GM21619 (cell line): ENCODE data around the gene PAX5.
A peak's percentile ranks its signal among the peaks of the same experiment; 100 is the strongest.

ENCODE experiments used
- ATAC-seq: cut with Tn5 transposase; IDR thresholded peaks from one replicate; pipeline ENCODE4 v1.9.1; 2021; ENCODE audit not compliant: unreplicated experiment

PAX5 gene

DNA sequence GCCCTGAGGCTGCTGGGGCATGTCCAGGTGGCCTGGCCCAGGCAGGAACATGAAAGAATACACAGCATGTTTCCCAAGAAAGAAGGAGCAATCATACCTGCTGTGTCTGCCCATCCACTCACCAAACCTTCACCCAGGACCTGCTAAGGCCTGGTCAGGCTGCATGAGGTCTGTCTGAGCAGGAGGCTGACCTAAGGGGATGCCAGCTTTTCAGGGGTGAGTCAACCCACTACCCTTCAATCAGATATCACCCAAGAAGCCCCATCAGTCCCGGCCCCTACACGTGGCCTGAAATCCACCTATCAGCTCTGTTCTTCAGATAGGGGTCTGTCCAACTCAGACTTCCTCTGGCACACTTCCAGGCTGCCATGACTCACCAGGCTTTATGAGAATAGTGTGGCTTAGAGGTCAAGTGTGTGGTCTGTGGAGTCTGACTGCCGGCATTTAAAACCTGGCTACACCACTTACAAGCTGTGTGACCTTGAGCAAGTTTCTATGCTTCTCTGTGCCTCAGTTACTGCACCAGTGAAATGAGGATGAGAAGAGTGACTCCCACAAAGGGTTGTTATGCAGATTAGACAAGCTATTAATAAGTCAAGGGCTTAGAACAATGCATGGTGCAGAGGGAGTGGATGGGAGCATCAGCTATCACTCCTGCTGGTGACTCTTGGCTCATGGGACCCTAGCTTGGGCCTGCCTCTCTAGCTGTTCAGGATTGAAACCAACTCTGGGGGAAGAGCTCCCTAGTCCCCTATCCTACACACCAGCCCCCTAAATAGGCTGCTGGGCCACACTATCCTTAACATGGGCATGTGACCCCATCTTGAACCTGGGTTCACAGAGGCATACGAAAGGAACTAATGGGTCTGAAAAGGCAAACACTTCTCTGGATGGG is 130.3 kb downstream of the PAX5 start:
- ATAC-seq = peak; percentile 67

DNA sequence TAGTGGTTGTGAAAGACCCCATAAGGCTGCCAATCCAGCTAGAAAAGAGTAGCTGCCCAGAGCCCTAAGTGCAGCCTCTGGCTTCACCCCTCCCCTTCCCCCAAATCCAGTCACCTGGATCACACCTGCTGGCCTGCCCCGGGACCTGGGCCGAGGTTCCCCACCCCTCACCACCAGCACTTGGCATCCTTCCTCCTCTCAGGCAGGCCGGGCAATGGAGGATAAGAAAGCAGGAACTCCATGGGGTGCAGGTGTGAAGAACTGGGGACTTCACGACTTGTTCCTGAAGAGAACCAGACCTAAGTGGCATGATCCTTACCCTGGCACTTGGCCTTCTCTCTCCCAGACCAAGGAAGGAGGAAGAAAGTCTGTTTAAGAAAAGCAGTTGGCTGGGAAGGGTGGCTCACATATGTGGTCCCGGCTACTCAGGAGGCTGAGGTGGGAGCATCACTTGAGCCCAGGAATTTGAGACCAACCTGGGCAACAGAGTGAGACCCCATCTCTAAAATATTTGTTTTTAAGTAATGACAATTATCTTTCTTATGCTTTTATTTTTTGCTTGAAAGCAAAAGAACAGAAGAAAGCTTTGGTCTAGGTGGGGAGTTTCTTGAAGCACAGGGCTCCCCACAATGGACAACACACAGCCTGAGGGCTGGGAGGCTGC is 131.1 kb downstream of the PAX5 start:
- no peak for ATAC-seq

DNA sequence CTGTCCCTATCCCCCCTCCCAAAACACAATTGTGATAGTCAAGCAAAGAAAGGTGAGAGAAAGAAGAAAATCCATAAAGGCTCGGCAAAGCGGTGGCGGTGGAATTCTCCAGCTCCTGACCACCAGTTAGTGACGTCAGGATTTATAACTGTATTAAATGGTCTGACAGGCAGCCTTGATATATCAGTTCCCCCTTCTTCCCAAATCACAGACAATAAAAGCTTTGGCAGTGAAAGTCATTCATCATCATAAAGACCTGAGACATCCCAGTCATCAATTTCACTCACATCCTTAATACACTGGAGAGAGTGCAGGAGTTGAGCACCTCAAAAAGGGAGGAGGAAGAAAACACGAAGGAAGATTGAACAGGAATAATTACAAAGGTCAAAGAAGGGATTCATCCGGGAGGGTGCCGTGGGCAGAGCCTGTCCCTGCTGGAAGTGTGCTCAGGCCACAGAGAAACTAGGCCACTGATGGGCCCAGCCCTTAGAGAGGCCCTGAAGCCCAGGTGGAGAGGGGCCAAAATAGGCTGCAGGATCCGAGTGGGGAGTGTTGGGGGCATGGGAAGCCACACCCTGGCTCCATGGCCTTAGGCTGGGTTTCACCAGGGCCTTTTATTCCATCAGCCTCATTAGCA is 131.9 kb downstream of the PAX5 start:
- ATAC-seq = no peak

DNA sequence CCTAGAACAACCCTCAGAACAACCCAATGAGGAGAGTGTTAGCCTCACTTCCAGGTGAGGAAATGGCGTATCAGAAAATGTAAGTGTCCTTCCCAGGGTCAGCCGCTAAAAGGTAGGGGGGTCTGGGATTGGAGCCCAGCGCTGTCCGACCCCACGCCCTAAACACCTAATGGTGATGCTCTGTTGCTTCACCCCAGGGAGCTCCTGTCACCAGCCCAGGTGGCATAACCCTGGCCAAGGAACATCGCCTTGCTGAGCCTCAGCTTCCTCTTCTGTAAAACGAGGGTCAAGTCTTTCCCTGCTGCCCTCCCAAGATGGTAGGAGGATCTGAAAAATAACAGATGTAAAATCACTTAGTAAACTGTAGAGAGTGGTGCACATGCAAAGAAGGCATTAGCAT is 132.5 kb downstream of the PAX5 start:
- ATAC-seq = no peak

DNA sequence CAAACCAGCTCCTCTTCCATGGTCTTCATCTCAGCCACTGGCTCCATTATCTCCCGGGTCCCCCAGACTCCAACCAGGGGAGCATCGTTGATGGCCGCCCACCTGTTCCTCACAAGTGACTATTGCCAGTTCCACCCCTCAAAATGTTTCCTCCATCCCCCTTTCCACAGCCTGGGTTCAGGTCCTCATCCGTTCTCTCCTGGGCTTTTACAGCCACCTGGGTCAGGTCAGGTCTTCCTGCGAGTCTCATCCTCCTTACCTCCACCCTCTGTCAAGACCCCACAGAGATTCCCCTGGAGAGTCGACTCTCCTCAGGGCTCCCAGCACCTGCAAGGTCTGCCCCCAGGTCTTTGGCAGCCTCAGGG is 133.2 kb downstream of the PAX5 start:
- no peak for ATAC-seq

DNA sequence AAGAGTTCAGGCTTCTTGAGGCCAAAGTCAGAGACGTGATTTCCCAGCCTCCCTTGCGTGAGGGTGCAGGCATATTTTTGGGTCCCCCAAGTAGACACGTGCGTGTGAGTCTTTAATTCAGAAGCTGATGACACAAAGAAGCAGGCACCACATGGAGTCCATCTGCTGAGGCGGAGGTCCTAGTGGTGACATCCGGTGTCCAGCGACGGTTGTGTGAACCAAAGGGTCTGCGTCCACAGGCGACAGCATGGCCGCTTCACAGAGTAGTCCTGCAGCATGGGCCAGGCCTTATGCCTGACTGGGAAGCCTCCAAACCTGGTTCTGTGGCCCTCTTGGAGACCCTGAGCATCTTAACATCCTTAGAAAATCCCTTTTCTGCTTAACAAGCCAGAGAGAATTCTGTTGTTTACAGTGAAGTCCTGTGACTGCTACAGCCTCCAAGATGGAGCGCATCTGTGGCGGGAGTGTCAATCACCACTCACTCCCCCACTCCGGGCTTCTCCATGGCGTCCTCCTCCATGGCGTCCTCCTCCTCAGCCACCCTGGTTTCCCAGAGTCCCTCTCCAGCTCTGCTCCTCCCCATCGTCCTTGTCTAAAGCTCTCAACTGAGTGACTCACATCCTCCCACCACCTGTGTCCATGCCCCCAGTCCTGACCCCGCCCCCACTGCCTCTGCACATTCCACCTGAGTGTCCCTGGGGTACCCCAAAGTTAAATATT is 133.8 kb downstream of the PAX5 start:
- ATAC-seq = no peak

DNA sequence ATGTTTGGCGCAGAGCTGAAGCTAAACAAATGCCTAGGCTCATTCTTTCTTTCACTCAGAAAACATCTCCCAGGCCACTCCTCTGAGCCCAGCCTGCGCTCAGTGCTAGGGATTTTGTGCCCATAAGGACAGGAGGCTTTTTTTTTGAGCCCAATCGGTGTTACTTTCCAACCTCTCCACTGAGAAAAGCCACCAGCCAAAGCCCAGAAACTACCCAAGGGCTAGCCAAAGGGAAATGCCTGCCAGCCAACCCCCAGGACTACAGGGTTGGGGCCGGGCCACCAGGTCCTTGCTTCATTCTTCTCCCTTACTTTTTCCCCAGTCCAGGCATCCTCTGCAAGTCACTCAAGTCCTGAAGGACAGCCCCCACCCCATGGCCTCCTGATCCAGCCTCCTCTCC is 134.7 kb downstream of the PAX5 start:
- ATAC-seq = no peak

DNA sequence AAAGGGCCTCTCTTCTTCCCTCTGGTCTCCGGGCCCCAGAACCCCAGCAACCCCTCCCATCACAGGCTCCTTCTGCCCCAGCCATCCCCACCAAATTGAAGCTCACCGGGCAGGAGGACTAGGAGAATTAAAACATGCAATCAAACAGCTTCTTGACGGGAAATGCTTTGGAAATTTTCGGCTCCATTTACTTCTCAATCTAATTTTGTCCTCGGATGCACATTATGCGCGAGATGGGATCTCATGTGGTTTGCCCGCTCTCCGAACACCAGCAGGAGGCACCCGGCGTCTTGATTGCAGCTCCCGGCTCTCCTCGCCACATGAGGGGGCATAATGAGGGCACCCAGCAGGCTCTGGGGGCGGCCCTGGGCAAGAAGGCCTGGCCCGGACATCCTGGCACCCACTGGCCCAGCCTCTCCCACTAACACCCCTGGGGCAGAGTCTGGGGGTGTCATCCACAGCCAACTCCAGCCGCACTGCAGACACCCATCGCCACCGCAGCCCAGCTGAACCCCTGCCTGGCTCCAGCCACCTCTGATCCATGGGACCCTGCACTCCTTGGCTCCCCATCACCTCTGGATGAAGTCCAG is 135.5 kb downstream of the PAX5 start:
- ATAC-seq = no peak

DNA sequence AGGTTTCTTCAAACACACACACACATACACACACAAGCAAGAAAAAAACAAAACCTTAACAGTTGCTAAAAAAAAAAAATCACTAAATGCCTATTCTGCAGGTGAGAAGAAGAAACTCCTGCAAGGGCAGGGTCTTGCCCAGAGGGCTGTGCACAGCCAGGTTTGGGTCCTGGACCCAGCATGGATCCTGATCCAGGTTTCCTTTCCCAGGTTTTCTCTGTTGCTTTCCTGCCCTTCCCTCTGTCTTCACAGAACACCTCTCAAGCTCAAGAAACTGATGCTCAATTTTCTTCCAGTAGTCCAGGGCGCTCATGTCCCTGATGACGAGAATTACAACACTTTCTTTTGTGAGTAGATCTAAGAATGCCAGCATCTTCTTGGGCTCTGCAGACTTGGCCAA is 136.6 kb downstream of the PAX5 start:
- ATAC-seq = no peak

DNA sequence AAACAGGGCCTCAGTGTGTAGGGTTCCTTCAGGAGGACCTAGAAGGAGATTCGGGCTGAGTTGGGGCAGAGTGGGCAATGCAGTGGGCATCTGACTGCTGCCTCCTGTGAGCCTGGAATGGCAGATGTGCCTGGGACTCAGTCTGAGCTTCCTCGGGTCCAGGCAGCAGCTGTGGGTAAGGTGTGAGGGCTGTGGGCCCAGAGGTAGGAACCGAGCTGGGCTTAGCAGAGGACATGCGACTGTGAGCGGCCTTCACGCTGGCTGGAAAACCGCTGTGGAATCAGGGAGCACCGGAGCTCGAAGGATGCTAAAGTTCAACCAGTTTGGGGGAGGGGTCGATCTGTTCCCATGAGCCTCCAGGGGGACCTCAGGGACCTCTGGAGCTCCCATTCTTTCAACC is 137.0 kb downstream of the PAX5 start:
- ATAC-seq = no peak

DNA sequence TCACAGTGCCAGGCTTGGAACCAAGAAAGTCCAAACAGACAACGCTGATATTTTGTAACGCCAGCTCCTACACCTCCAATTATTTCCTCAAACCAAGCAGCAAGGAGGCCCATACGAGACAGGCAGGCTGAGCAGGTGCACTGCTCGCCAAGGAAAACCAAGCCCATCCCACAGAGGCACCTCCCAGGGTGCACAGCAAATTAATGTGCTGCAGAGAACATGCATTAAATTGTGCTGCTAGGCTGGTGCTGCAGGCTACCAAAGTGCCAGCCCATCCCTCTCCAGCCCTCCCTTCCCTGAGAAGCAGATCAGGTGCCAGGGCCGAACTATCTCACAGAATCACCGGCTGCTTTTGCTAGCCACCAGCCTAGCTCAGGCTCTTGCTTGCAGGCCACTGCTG is 137.8 kb downstream of the PAX5 start:
- no peak for ATAC-seq

DNA sequence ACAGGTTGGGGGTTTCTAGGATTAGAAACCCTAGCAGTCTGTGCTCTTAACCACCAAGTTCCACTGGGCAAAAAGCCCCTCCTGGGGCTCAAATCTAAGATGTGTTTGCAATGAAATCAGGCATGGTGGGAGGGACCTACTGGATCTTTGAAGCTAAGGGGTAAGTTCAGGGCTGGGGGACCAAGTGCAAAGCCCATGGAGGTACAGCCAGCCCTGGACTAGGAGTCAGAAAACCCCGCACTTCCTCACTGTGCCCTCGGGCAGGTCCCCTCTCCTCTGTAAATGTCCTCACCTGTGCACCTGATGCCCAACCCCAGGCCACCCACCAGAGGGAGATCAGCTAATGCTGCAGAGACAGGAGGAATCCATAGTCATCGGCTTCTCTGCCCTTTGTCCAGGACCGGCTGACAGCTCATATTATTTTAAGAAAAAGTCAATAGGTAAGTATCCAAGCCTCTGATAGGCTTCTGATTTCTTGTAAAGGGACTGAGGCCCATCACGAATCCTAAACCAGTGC is 138.3 kb downstream of the PAX5 start:
- ATAC-seq = no peak

DNA sequence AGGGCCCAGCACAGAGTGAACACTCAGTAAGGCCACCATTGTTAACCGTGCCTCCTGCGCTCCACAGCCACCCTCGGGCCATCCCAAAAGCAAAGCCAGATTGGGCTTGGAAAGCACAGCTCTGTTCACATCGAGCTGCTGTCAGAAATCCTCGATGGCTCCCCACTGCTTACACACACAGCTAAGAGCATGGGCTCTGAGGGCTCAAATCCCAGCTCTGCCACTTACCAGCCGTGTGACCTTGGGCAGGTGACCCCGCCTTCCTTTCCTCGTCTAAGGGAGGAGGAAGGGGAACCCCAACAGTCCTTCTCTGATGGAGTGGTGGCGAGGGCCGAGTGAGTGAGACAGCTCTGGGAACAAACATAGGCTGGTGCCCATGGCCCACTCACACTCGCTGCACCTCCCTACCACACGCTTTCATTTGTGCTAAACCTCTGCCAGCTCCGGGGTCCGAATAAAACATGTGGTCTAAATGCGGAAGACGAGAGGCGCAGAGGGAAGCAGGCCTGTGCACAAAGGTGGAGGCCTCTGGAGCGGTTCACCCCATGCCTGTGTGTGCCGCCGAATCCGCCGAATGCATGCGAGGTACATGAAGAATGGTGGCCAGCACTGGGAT is 139.3 kb downstream of the PAX5 start:
- no peak for ATAC-seq

DNA sequence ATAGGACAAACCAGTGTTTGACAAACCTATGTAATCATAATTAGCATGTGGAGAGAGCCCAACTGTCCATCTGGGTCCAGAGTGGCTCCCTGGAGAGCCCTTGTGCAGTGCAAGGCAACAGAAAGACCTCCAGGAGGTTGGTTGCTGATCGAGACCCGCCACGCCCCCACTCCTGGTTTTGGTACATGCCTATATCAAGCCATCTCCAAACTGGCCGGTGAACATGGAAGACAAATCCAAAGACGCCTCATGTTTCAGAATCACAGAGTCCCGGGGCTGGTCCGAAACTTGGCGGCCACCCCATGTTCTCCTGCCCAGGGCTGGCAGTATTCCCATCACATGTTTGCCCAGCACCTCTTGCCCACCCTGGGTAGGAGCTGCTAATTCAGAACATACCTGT is 140.2 kb downstream of the PAX5 start:
- ATAC-seq = no peak

DNA sequence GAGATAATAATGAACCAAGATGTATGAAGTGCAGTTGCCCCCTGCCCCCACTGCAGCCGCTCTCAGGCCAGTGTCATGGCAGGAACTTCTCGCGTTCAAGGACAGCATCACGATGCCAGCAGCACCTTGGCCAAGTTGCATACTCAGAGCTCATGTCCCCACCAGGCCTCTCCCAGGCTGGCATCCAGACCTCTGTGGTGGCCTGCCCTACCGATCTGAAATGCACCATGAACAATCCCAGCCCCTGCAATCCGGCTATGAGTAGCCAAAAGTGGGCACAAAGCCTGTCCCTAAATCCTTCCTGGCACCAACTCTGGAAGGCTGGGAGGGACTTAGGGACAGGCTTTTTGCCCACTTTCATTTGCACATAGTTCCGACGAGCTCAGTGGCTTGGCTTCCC is 140.9 kb downstream of the PAX5 start:
- ATAC-seq = no peak

DNA sequence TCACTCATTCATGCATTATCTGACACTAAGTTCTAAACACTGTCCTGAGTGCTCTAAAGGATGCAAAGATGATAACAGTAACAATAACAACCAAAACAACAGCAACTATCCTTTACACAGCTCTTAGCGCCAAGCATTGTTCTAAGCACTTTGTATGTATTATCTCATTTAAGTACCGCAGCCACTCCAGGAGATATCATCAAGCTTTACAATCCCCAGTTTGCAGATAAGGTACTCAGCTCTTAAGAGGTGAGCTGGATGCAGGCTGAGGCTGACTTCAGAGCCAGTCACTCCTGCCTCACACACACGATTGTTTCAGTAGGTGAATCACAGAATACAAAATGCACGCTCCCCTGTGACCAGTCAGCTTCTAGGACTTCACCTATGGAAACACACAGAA is 141.8 kb downstream of the PAX5 start:
- no peak for ATAC-seq

DNA sequence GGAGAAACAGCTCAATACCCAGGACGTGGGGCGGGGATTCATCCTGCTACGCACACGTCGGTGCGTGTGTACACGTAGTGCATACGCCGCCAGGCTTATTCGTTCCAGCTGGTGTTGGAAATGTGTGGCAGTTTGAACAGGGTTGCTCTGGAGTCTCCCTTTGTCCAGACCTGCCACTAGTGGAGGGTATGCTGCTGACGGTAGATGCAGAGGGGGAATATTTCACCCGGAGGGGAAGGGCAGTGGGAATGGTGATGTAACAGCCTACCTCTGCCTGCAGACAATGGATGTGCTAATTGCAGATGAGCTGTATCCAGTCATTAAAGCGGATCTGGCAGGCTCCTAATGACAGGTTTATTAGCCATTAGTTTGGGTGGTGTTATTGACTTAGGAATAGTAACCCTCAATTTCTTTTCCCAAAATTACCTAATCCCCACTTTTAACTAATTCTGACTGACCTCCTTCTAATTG is 142.7 kb downstream of the PAX5 start:
- no peak for ATAC-seq

DNA sequence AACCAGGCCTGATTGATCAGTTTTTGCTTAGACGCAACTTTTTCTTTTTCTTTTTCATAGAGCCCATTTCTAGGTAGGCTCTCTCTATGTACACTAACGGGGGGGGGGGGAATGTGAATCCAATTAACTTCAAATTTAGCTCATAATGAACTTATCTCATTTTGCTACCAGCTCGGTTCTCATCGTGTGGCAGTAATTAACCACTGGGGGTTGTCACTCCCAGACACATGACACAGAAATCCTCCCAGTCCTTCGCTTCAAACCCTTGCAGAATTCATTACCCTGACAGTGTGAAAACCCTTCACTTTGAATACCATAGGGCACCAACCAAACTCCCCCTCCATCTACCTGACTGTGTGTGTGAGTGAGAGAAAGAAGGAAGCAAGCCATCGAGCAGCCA is 144.2 kb downstream of the PAX5 start:
- ATAC-seq = no peak

DNA sequence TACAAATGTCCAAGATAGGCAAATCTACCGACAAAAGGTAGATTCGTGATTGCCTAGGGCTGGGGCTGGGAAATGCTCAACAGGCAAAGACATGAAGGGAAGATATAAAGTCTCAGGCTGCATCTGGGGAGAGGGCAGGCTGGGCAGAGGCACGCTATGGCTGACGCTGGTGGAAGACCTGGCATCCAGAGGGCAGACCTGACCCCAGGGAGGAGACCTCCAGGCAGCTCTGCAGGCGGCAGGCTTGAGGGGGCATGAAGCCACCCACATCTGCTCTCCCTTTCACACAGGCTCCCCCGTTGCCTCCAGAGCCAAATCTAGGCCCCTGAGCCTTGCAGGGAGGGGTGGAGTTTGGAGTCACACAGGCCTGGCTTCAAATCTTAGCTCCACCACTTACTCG is 145.5 kb downstream of the PAX5 start:
- no peak for ATAC-seq

DNA sequence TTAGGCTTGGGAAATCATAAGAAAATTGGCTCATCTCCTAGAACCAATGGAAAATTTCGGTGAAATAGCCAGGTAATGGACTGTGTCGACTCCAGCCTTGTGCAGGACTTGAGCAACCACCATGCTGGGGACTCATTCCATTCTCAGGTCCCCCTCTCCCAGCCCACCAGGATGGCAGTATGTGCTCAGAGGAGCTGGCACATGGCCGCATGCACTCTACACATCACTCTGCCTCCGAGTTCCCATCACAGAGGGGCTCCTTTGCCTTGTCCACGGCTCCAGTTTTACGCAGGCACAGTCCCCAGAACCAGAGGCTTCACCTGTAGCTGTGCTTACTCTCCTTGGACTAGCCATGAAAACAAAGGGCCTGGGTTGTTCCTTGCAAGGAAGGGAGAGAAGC is 149.3 kb downstream of the PAX5 start:
- ATAC-seq = no peak
